Measurements from ENCODE around the gene HRC.

Gene HRC

DNA sequence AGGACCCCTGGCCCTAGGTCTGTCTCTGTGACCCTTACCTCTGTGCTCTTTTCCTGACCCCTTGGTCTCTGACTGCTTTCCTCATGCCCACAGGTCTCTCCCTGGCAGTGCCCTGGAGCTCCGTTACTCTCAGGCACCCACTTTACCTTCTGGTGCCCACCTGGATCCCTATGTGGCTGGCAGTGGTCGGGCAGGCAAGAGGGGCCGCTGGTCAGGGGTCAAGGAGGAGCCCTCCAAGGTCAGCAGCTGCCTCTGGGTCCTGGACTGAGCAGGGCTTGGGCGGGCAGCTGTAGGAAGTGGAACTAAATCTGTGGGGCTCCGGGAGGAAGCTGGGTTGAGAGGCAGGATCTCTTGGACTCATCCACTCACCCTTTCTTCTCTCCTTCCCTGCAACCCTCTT lies 19.5 kb downstream of the HRC start:
- peaks cover 50% of the 10 kb centered on the region for H3K27me3 ChIP-seq
- no peak overlapping the region for H3K4me3 ChIP-seq (ENCODE audit: low read depth in 1 of 2, low read length in 1 of 2)
- peaks cover 7% of the 10 kb centered on the region in 2 experiments for H3K4me1 ChIP-seq (ENCODE audit: control insufficient read depth in 1 of 2, insufficient read depth in 1 of 2, low read depth in 1 of 2, low read length in 1 of 2)
- H3K36me3 ChIP-seq: no peaks in the 10 kb centered on the region
- no peak overlapping the region for H3K27ac ChIP-seq
- TF ChIP-seq, protein P1, sequence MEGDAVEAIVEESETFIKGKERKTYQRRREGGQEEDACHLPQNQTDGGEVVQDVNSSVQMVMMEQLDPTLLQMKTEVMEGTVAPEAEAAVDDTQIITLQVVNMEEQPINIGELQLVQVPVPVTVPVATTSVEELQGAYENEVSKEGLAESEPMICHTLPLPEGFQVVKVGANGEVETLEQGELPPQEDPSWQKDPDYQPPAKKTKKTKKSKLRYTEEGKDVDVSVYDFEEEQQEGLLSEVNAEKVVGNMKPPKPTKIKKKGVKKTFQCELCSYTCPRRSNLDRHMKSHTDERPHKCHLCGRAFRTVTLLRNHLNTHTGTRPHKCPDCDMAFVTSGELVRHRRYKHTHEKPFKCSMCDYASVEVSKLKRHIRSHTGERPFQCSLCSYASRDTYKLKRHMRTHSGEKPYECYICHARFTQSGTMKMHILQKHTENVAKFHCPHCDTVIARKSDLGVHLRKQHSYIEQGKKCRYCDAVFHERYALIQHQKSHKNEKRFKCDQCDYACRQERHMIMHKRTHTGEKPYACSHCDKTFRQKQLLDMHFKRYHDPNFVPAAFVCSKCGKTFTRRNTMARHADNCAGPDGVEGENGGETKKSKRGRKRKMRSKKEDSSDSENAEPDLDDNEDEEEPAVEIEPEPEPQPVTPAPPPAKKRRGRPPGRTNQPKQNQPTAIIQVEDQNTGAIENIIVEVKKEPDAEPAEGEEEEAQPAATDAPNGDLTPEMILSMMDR (IDR thresholded peaks at IDR 0.05): no peak
- H3K9me3 ChIP-seq: no peaks in the 10 kb centered on the region

DNA sequence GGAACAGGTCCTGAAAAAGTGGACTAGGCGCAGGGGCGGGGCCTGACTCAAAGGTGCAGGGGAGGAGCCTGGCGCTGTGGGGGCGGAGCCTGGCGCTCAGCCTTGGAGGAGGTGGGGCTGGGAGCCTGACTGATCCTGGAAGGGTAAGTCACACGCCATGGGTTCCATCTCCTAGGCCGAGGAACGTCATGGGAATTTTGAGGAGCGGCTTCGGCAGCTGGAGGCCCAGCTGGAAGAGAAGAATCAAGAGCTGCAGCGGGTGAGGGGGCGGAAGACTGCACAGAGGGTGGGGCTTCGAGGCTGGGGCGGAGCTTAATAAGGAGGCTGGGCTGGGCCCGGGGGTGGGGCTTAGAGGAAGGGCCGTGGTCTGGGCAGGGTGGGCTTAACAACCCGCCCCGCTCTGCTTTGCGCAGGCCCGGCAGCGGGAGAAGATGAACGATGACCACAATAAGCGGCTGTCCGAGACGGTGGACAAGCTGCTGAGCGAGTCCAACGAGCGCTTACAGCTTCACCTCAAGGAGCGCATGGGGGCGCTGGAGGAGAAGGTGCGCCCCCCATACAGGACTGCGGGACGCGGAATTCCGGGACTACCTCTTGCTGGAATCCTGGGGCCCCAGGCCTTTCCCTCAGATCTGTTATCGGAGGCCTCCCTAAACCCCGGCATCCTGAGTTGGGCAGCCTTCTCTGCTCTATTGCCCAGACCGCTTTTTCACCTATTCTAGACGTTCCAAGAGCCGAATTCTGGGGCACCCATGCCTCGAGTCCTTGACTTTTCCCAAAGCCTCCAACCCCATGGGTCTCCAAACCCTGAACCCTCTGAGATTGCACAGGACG lies 21.4 kb downstream of the HRC start:
- TF ChIP-seq, protein P1 (IDR thresholded peaks at IDR 0.05): no peak
- H3K4me1 ChIP-seq (ENCODE audit: control insufficient read depth in 1 of 2, insufficient read depth in 1 of 2, low read depth in 1 of 2, low read length in 1 of 2): peaks cover 7% of the 10 kb centered on the region in 2 experiments
- peak overlapping the region; percentile 7 to 20 for H3K4me3 ChIP-seq (ENCODE audit: low read depth in 1 of 2, low read length in 1 of 2)
- peaks cover 59% of the 10 kb centered on the region for H3K27me3 ChIP-seq
- H3K9me3 ChIP-seq: no peaks in the 10 kb centered on the region
- no peak overlapping the region for H3K27ac ChIP-seq
- H3K36me3 ChIP-seq: no peaks in the 10 kb centered on the region

DNA sequence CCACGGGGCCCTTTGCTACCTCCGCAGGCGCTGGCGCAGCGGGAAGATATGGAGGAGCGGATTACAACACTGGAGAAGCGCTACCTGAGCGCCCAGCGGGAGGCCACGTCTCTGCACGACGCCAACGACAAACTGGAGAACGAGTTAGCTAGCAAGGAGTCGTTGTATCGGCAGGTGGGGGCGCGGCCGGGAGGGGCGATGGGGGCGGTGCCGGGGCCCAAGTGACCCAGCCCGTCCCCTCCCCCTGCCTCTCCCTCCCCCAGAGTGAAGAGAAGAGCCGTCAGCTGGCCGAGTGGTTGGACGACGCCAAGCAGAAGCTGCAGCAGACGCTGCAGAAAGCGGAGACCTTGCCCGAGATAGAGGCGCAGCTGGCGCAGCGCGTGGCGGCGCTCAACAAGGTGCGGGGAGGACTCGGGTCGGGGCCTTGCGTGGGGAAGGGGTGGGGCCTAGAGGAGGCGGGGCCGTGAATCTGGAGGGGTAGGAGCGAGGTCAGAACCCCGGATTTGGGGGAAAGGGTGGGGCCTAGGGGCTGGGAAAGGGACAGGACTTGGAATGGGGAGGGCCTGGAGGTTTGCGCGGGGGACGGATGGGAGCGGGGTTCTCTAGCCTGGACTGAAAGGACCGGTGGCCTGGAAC lies 22.1 kb downstream of the HRC start:
- peak overlapping the region in 1 of 2 experiments; percentile 20 for H3K4me3 ChIP-seq (ENCODE audit: low read depth in 1 of 2, low read length in 1 of 2)
- TF ChIP-seq, protein P1 (IDR thresholded peaks at IDR 0.05): no peak
- peaks cover 7 to 10% of the 10 kb centered on the region in 2 experiments for H3K4me1 ChIP-seq (ENCODE audit: control insufficient read depth in 1 of 2, insufficient read depth in 1 of 2, low read depth in 1 of 2, low read length in 1 of 2)
- H3K9me3 ChIP-seq: no peaks in the 10 kb centered on the region
- no peaks in the 10 kb centered on the region for H3K36me3 ChIP-seq
- H3K27ac ChIP-seq: no peak overlapping the region
- H3K27me3 ChIP-seq: peaks cover 59% of the 10 kb centered on the region

DNA sequence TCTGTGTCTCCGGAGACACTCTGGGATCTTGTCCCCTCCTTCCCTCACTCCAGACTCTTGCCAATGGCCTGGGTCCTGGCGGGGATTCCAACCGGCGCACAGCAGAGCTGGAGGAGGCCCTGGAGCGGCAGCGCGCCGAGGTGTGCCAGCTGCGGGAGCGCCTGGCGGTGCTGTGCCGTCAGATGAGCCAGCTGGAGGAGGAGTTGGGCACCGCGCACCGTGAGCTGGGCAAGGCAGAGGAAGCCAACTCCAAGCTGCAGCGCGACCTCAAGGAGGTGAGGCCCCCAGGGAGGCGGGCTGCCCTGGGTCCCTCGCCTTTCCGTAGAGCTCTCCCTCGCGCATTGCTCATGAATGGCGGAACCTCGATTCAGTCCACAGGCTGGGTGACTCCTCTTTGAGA lies 24.9 kb downstream of the HRC start:
- H3K9me3 ChIP-seq: no peaks in the 10 kb centered on the region
- H3K27ac ChIP-seq: no peak overlapping the region
- H3K36me3 ChIP-seq: no peaks in the 10 kb centered on the region
- no peak overlapping the region for H3K4me3 ChIP-seq (ENCODE audit: low read depth in 1 of 2, low read length in 1 of 2)
- H3K27me3 ChIP-seq: peaks cover 54% of the 10 kb centered on the region
- TF ChIP-seq, protein P1 (IDR thresholded peaks at IDR 0.05): no peak
- H3K4me1 ChIP-seq (ENCODE audit: control insufficient read depth in 1 of 2, insufficient read depth in 1 of 2, low read depth in 1 of 2, low read length in 1 of 2): peaks cover 12 to 18% of the 10 kb centered on the region in 2 experiments

DNA sequence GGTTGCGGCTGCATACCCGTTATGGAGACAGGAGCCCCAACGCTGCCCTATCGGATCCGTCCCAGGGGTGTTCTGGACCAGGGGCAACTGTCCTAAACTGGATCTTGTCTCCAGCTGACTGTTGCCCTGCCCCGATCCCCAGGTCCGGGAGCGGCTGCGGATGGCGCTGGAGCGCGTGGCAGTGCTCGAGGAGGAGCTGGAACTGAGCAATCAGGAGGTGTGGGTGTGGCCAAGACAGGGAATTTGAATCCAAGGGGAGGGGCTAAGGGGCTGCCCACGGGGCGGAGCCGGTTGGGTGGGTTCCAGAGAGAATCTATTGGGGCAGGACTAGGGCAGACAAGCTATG lies 26.0 kb downstream of the HRC start:
- Histone ChIP-seq H3K9me3 (no peaks in the 10 kb centered on the region), H3K36me3 (no peaks in the 10 kb centered on the region), H3K4me3 (ENCODE audit: low read depth in 1 of 2, low read length in 1 of 2) (no peak overlapping the region), H3K4me1 (ENCODE audit: control insufficient read depth in 1 of 2, insufficient read depth in 1 of 2, low read depth in 1 of 2, low read length in 1 of 2) (peaks cover 12 to 18% of the 10 kb centered on the region in 2 experiments), H3K27me3 (peaks cover 54% of the 10 kb centered on the region), H3K27ac (no peak overlapping the region)
- TF ChIP-seq, protein P1 (IDR thresholded peaks at IDR 0.05): no peak

Measured in neutrophil (primary cell).